Pancreas (tissue), 10 donors: ENCODE measurements around the gene WSCD2. TPM values are rescaled to one million over a fixed set of nuclear protein-coding genes. Genes with fewer than 3 reads are reported as not detected.

Source experiments
- ATAC-seq, 4 donors: fragments of 200-7000 bp; cut with Tn5 transposase; one replicate each; pipeline versions ENCODE4 v1.8.0 to v1.9.1; 2020; ENCODE audit warnings: mild to moderate bottlenecking in 4 of 4, moderate library complexity in 4 of 4
- DNase-seq, 6 donors: peaks; one replicate each; pipeline ENCODE4 v3.0.0-alpha.2; 2020
- FAIRE-seq: peaks from 2 replicates; lab custom pipeline; 2012; peaks lifted over from hg19 to GRCh38; lab: Jason Lieb, UNC
- H3K27ac ChIP-seq, 4 donors: fragments of 200-600 bp; sonication (generic); 1 replicate in 3 of 4; 2 replicates in 1 of 4; pipeline versions ENCODE4 v1.5.0 to v1.8.0; 2020
- H3K27me3 ChIP-seq, 4 donors: fragments of 200-600 bp; one replicate each; pipeline ENCODE4 v1.8.0; 2021
- H3K36me3 ChIP-seq, 3 donors: fragments of 200-600 bp; sonication (generic) in 1 of 3; one replicate each; pipeline versions ENCODE4 v1.5.0 to v1.8.0; 2020 to 2021
- H3K4me1 ChIP-seq, 3 donors: fragments of 200-600 bp; one replicate each; pipeline ENCODE4 v1.8.0; 2021
- H3K4me3 ChIP-seq, 4 donors: fragments of 200-600 bp; sonication (generic) in 2 of 4; one replicate each; pipeline versions ENCODE4 v1.5.0 to v1.8.0; 2020 to 2021
- H3K9me3 ChIP-seq, 4 donors: fragments of 200-600 bp; one replicate each; pipeline ENCODE4 v1.8.0; 2021
- WGBS, 2 donors: extraction: QIAGEN DNeasy Blood & Tissue Kit; methylation state at CpG; one replicate each; pipeline ENCODE4 v1.1.7; 2013; 5-methylcytosine and 5-hydroxymethylcytosine counted together
- intact Hi-C, 3 donors: fragments of 100-400 bp; cut with DNase I; formaldehyde crosslinking; loops; one replicate each; pipeline versions ENCODE4 v1.11.1 to v1.14.2; 2022
- polyA plus RNA-seq, 2 donors: library from polyadenylated mRNA; stranded (reverse); fragments of 200-250 nt; gene quantifications; one replicate each; pipeline ENCODE4 v1.2.3, GENCODE V29; 2013
- total RNA-seq, 6 donors: library from RNA; stranded (reverse); fragmentation: NEBNext Ultra II Directional in 4 of 6; extraction: Animal tissue kit (Norgen Biotek cat#: 25700) in 4 of 6; gene quantifications; one replicate each; pipeline versions ENCODE4 v1.2.1 to v1.2.4, GENCODE V29; 2021 to 2023
- TF ChIP-seq, protein P1 (sequence below), 4 donors: fragments of 200-600 bp; sonication (generic) in 3 of 4; IDR thresholded peaks; one replicate each; pipeline versions ENCODE4 v1.5.0 to v1.8.0; 2021; ENCODE audit warnings: antibody characterized with exemption in 4 of 4
- donor health status: healthy with polysubstance abuse.
- donor health status: DM: no; HTN: no; CAD: no; lungs with moderate emphysema.
- donor health status: DM: no; HTN: no; CAD: no.
- donor health status: control.
- donor health status: control.
- donor health status: Bipolar disorder and iron deficiency.
- donor health status: DM: yes; HTN: yes; CAD: no.
- donor health status: DM: no; HTN: no; CAD: no.
- donor health status: DM: no; HTN: no; CAD: no.
- donor health status: DM: yes; HTN: yes; CAD: no.

WSCD2 gene
- total and polyA plus RNA-seq, 8 donors, result 0.14 to 5.8 (median 1.1) TPM; not detected in 1

DNA sequence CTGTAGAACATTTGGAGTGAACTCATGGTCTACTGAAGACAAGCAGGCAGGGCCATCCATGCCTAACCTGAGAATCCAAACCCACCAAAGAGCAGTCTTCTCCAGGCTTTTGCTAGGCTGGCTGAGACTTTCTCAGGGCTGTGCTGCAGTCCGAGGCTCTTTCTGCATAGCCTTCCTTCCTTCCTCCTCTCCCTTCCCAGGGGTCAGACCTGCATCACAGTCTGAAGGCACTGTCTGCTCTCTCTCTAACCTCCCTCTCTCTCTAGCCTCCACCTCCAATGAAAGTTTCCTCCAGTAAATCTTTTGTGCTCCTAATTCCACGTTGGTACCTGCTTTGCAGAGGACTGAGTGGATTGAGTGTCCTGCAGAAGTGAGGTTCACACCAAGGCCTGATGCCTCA is 6.4 kb upstream of the WSCD2 start:
- FAIRE-seq (no peak), ATAC-seq (no peak), DNase-seq (no peak)
- H3K27me3 ChIP-seq, result peaks cover 0 to 18% (median 5%) of the 10 kb centered on the region in 4 donors
- H3K36me3 ChIP-seq, result no peaks in the 10 kb centered on the region
- no peaks in the 10 kb centered on the region for H3K4me1 ChIP-seq
- TF ChIP-seq, protein P1, sequence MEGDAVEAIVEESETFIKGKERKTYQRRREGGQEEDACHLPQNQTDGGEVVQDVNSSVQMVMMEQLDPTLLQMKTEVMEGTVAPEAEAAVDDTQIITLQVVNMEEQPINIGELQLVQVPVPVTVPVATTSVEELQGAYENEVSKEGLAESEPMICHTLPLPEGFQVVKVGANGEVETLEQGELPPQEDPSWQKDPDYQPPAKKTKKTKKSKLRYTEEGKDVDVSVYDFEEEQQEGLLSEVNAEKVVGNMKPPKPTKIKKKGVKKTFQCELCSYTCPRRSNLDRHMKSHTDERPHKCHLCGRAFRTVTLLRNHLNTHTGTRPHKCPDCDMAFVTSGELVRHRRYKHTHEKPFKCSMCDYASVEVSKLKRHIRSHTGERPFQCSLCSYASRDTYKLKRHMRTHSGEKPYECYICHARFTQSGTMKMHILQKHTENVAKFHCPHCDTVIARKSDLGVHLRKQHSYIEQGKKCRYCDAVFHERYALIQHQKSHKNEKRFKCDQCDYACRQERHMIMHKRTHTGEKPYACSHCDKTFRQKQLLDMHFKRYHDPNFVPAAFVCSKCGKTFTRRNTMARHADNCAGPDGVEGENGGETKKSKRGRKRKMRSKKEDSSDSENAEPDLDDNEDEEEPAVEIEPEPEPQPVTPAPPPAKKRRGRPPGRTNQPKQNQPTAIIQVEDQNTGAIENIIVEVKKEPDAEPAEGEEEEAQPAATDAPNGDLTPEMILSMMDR (IDR thresholded peaks at IDR 0.05), result no peak
- WGBS, 2 donors, result 56 to 68% methylated on average over 2 of the region's 2 CpGs
- intact Hi-C loops, result no loop called here
- H3K9me3 ChIP-seq, result no peaks in the 10 kb centered on the region
- H3K4me3 ChIP-seq, result no peak overlapping the region
- H3K27ac ChIP-seq, result no peak overlapping the region

GRCh38 chr12:108123402-108123801 is 5.7 kb upstream of the WSCD2 start:
- Histone ChIP-seq H3K9me3 (no peaks in the 10 kb centered on the region), H3K36me3 (no peaks in the 10 kb centered on the region), H3K4me3 (no peak overlapping the region), H3K27me3 (peaks cover 0 to 22% (median 8%) of the 10 kb centered on the region in 4 donors), H3K4me1 (no peaks in the 10 kb centered on the region), H3K27ac (no peak overlapping the region)
- no peak for FAIRE-seq
- ATAC-seq, result no peak
- TF ChIP-seq, protein P1 (IDR thresholded peaks at IDR 0.05), result no peak
- intact Hi-C loops, result no loop called here
- no peak for DNase-seq
- 35 to 46% methylated on average over 6 of the region's 6 CpGs for WGBS, 2 donors

DNA sequence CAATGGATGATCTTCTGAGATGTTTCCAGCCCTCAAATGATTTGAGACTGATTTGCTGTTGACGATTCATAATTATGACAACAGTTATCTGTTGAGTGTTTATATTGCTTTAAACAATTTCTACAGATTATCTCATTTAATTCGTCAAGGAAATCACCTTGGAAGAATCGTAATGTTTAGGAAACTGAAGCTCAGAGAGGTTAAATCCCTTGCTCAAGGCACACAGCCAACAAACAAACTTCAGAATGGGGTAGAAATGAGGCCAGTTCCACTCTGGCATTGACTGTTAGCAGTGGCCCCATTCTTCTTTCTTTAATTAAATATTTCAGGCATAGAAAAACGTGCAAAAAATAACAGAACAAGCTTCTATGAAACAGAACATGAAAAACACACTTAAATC is 4.0 kb upstream of the WSCD2 start:
- no peak for ATAC-seq
- WGBS, 2 donors, result 27 to 40% methylated on average over 4 of the region's 4 CpGs
- intact Hi-C loops, result no loop called here

DNA sequence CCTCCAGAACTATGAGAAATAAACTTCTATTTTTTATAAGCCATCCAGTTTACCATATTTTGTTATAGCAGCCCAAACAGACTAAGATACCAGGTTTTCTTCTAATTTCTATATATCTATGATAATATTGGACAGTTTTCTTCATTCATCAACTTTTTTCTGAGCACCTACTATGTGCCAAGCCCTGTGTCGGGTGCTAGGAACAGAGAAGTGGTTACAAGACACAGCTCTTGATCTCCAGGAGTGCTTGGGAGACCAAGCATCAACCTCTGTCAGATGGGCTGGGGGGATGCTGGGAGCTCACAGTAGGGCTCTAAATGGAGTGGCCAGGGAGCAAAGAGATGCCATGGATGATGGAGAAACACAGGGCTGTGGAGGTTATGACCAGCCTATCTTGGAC is 2.9 kb upstream of the WSCD2 start:
- no peak for DNase-seq

More for the DNA sequence above, 4.0 kb upstream of the WSCD2 start:
- H3K4me1 ChIP-seq, result peaks cover 0 to 4% (median 0%) of the 10 kb centered on the region in 3 donors
- FAIRE-seq, result no peak
- H3K27me3 ChIP-seq, result peaks cover 0 to 28% (median 10%) of the 10 kb centered on the region in 4 donors
- H3K9me3 ChIP-seq, result no peaks in the 10 kb centered on the region
- DNase-seq, result no peak
- TF ChIP-seq, protein P1 (IDR thresholded peaks at IDR 0.05), result no peak
- no peak overlapping the region for H3K27ac ChIP-seq
- H3K36me3 ChIP-seq, result no peaks in the 10 kb centered on the region
- no peak overlapping the region for H3K4me3 ChIP-seq

DNA sequence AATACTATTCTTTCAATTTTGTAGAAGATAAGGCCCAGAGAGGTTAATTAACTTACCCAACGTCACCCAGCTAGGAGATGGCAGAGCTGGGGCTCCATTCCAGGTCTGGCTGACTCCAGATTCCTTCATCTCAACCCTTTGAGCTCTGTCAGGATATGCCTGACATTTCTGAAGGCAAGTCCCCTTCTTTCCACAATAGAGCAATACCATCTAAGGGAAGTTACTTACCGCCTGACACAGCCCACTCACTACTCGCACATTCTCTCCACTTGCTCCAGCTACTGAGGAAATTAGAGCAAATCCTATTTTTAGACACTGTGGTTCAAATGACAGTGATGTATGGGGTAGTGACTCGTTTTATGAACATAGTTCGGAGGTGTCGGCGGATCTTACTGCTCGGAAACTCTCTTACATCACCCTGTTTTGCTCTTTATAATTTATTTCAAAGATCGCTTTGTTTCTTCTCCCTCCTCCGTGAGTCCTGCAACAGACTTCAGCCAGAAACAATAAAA is 2.0 kb upstream of the WSCD2 start:
- Histone ChIP-seq H3K9me3 (no peaks in the 10 kb centered on the region), H3K4me1 (peaks cover 0 to 4% (median 0%) of the 10 kb centered on the region in 3 donors), H3K4me3 (no peak overlapping the region), H3K27ac (no peak overlapping the region), H3K36me3 (no peaks in the 10 kb centered on the region), H3K27me3 (peaks cover 0 to 28% (median 10%) of the 10 kb centered on the region in 4 donors)
- TF ChIP-seq, protein P1 (IDR thresholded peaks at IDR 0.05), result no peak
- intact Hi-C loops, result no loop called here
- FAIRE-seq (no peak), ATAC-seq (no peak), DNase-seq (no peak)
- 56 to 65% methylated on average over 10 of the region's 10 CpGs for WGBS, 2 donors

More for the DNA sequence above, 2.9 kb upstream of the WSCD2 start:
- intact Hi-C loops, result no loop called here
- TF ChIP-seq, protein P1 (IDR thresholded peaks at IDR 0.05), result no peak
- Histone ChIP-seq H3K4me1 (peaks cover 0 to 4% (median 0%) of the 10 kb centered on the region in 3 donors), H3K9me3 (no peaks in the 10 kb centered on the region), H3K27me3 (peaks cover 0 to 28% (median 10%) of the 10 kb centered on the region in 4 donors), H3K36me3 (no peaks in the 10 kb centered on the region), H3K27ac (no peak overlapping the region), H3K4me3 (no peak overlapping the region)
- WGBS, 2 donors, result 56 to 71% methylated on average over 1 of the region's 1 CpG
- no peak for FAIRE-seq
- no peak for ATAC-seq
